ENCODE results near the gene CD82.

Gene CD82

GRCh38 chr11:44607987-44608386 lies 42.5 kb downstream of the CD82 start:
- Histone ChIP-seq H3K27me3 (ENCODE audit: low read depth, low read length) (no peaks in the 10 kb centered on the region), H3K36me3 (replicated peaks; ENCODE audit: low read depth, low read length) (peaks cover 64% of the 10 kb centered on the region), H3K4me3 (ENCODE audit: low read length) (no peak overlapping the region), H2AFZ (ENCODE audit: low read depth, low read length) (no peak overlapping the region), H3K9ac (ENCODE audit: low read length) (peak overlapping the region; percentile 55), H3K79me2 (ENCODE audit: low read length) (peaks cover 5% of the 10 kb centered on the region), H3K4me1 (ENCODE audit: low read length) (peaks cover 85% of the 10 kb centered on the region), H3K27ac (ENCODE audit: low read length) (peak overlapping the region; percentile 92), H4K20me1 (ENCODE audit: insufficient read depth, low read length) (no peaks in the 10 kb centered on the region), H3K4me2 (ENCODE audit: low read length) (peak overlapping the region; percentile 60; the same call in 1 of the 2 replicates), H3K9me3 (ENCODE audit: insufficient read depth, low read length) (no peaks in the 10 kb centered on the region)
- TF ChIP-seq CTCF (IDR thresholded peaks at IDR 0.05; ENCODE audit: low read depth, low read length) (no peak), EZH2phosphoT487 (IDR thresholded peaks at IDR 0.05; ENCODE audit: low read depth) (no peak)

GRCh38 chr11:44608651-44608990 lies 43.2 kb downstream of the CD82 start:
- no peak for TF ChIP-seq CTCF (IDR thresholded peaks at IDR 0.05; ENCODE audit: low read depth, low read length)
- no peak for TF ChIP-seq EZH2phosphoT487 (IDR thresholded peaks at IDR 0.05; ENCODE audit: low read depth)
- H3K4me1 ChIP-seq (ENCODE audit: low read length), result peaks cover 85% of the 10 kb centered on the region
- H2AFZ ChIP-seq (ENCODE audit: low read depth, low read length), result no peak overlapping the region
- H3K79me2 ChIP-seq (ENCODE audit: low read length), result peaks cover 5% of the 10 kb centered on the region
- H3K4me2 ChIP-seq (ENCODE audit: low read length), result peak overlapping the region; percentile 60
- H4K20me1 ChIP-seq (ENCODE audit: insufficient read depth, low read length), result no peaks in the 10 kb centered on the region
- peak overlapping the region; percentile 92 for H3K27ac ChIP-seq (ENCODE audit: low read length)
- H3K27me3 ChIP-seq (ENCODE audit: low read depth, low read length), result no peaks in the 10 kb centered on the region
- peak overlapping the region; percentile 55 for H3K9ac ChIP-seq (ENCODE audit: low read length)
- peaks cover 58% of the 10 kb centered on the region for H3K36me3 ChIP-seq (replicated peaks; ENCODE audit: low read depth, low read length)
- no peaks in the 10 kb centered on the region for H3K9me3 ChIP-seq (ENCODE audit: insufficient read depth, low read length)
- H3K4me3 ChIP-seq (ENCODE audit: low read length), result 0 out of 2 replicates have a peak overlapping the region, but pooled peaks have one; percentile 2

GRCh38 chr11:44608991-44609782 lies 43.7 kb downstream of the CD82 start:
- H2AFZ ChIP-seq (ENCODE audit: low read depth, low read length), result no peak overlapping the region
- H3K27ac ChIP-seq (ENCODE audit: low read length), result peak overlapping the region; percentile 92

More at GRCh38 chr11:44608991-44609782, 43.7 kb downstream of the CD82 start:
- Histone ChIP-seq H3K4me3 (ENCODE audit: low read length) (peak overlapping the region; percentile 15; the same call in 1 of the 2 replicates), H3K9ac (ENCODE audit: low read length) (peak overlapping the region; percentile 55), H3K79me2 (ENCODE audit: low read length) (peaks cover 7% of the 10 kb centered on the region), H3K27me3 (ENCODE audit: low read depth, low read length) (no peaks in the 10 kb centered on the region), H4K20me1 (ENCODE audit: insufficient read depth, low read length) (no peaks in the 10 kb centered on the region), H3K4me1 (ENCODE audit: low read length) (peaks cover 85% of the 10 kb centered on the region), H3K4me2 (ENCODE audit: low read length) (peak overlapping the region; percentile 60), H3K36me3 (replicated peaks; ENCODE audit: low read depth, low read length) (peaks cover 56% of the 10 kb centered on the region), H3K9me3 (ENCODE audit: insufficient read depth, low read length) (no peaks in the 10 kb centered on the region)
- no peak for TF ChIP-seq EZH2phosphoT487 (IDR thresholded peaks at IDR 0.05; ENCODE audit: low read depth)
- no peak for TF ChIP-seq CTCF (IDR thresholded peaks at IDR 0.05; ENCODE audit: low read depth, low read length)

Measured in OCI-LY3 (cell line).